M059J (cell line): Measurements from ENCODE around the gene MOB3B. TPM values are rescaled to one million over a fixed set of nuclear protein-coding genes. Genes with fewer than 3 reads are reported as not detected.

Experiments
- DNase-seq: peaks from one replicate; pipeline ENCODE4 v3.0.0-alpha.2; 2012; ENCODE audit warnings: low read depth
- total RNA-seq: library from RNA; depleted of rRNA; stranded (reverse); fragments of >200 nt; shearing (Covaris generic); gene quantifications from 2 replicates; pipeline ENCODE4 v1.2.3, GENCODE V29; 2014; rRNA removed

MOB3B gene
- total RNA-seq, 1 experiment from 2014 or later, result 0.15 TPM

- DNase-seq, result no peak
Measured at GRCh38 chr9:27280860-27281259, 248.8 kb downstream of the MOB3B start.

GRCh38 chr9:27280249-27280648, 249.4 kb downstream of the MOB3B start:
- no peak for DNase-seq

DNA sequence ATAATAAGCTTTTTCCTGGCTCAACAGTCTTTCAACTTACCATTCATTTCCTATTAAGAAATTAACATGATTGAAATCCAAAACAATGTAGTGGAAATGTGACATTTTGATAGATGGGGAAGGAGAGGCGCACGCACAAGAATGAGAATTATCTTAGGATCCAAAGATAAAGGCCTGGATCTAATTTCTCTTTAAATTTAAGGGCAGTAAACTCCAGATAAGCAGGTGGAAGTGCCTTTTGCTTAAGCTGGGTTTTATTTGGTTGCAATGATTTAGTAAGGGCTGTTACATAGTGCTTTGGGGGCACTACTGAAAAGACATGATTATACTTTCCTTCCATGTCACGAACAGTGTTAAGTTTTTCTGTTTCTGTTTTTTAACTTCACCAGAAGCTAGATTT, 250.0 kb downstream of the MOB3B start:
- no peak for DNase-seq

GRCh38 chr9:27278374-27278773, 251.2 kb downstream of the MOB3B start:
- DNase-seq, result no peak

- DNase-seq, result peak; percentile 64
Measured at GRCh38 chr9:27276193-27277030, 253.2 kb downstream of the MOB3B start.

Other genes starting within 250 kb of the MOB3B start
- not detected in 2 replicates for gene EQTN, start 232.7 kb downstream of the MOB3B start, total RNA-seq
- gene IFNK, start 5.5 kb downstream of the MOB3B start, total RNA-seq, result not detected in 2 replicates
- gene C9orf72, start 43.7 kb upstream of the MOB3B start, total RNA-seq, result 2.9 and 5.8 TPM in 2 replicates